IPS-18c (cell line): ENCODE data around the gene HNRNPA2B1.
"Not testable (repeated sequence)": the region's sequence is repeated elsewhere in the genome, so short reads cannot be mapped to it uniquely, and the experiment has no call there.

Experiments used
- H3K4me3 ChIP-seq: 2 replicates; pipeline ENCODE4 v1.7.0; 2013; ENCODE audit warnings: low read depth, mild to moderate bottlenecking, low read length, moderate library complexity; ENCODE audit not compliant: insufficient read depth
- H3K9me3 ChIP-seq: one replicate; pipeline ENCODE4 v1.6.1; 2013; ENCODE audit warnings: mild to moderate bottlenecking, low read length, moderate library complexity; ENCODE audit not compliant: control insufficient read depth, insufficient read depth

HNRNPA2B1 gene

GRCh38 chr7:26155531-26156375 lies 44.8 kb downstream of the HNRNPA2B1 start:
- no peaks in the 10 kb centered on the region for H3K9me3 ChIP-seq
- H3K4me3 ChIP-seq: no peak overlapping the region

- Histone ChIP-seq H3K9me3 (no peaks in the 10 kb centered on the region), H3K4me3 (peak overlapping the region; percentile 69; the same call in 1 of the 2 replicates)
Observed at GRCh38 chr7:26153823-26154783, 46.4 kb downstream of the HNRNPA2B1 start.

- H3K9me3 ChIP-seq: no peaks in the 10 kb centered on the region
- H3K4me3 ChIP-seq: peak overlapping the region; percentile 69
Observed at GRCh38 chr7:26153241-26153822, 47.2 kb downstream of the HNRNPA2B1 start.

GRCh38 chr7:26152782-26153240 lies 47.7 kb downstream of the HNRNPA2B1 start:
- peak overlapping the region; percentile 69 for H3K4me3 ChIP-seq
- not testable (repeated sequence) for H3K9me3 ChIP-seq

GRCh38 chr7:26151953-26152781 lies 48.4 kb downstream of the HNRNPA2B1 start, which contains the start of gene NFE2L3:
NFE2L3 (plus strand) TSS chr7:26152198; CDS start chr7:26152499, 301 bp downstream.
- H3K4me3 ChIP-seq: peak within 1 kb of the TSS; percentile 69
- peaks cover 3% of the 10 kb centered on the region for H3K9me3 ChIP-seq

- peak overlapping the region; percentile 6; the same call in 1 of the 2 replicates for H3K4me3 ChIP-seq
- peaks cover 4% of the 10 kb centered on the region for H3K9me3 ChIP-seq
Observed at GRCh38 chr7:26151650-26151952, 48.9 kb downstream of the HNRNPA2B1 start.

GRCh38 chr7:26151096-26151495 lies 49.5 kb downstream of the HNRNPA2B1 start:
- Histone ChIP-seq H3K4me3 (no peak overlapping the region), H3K9me3 (peaks cover 4% of the 10 kb centered on the region)

GRCh38 chr7:26149391-26149977 lies 51.1 kb downstream of the HNRNPA2B1 start:
- peaks cover 4% of the 10 kb centered on the region for H3K9me3 ChIP-seq
- H3K4me3 ChIP-seq: no peak overlapping the region

GRCh38 chr7:26148307-26148700 lies 52.2 kb downstream of the HNRNPA2B1 start:
- not testable (repeated sequence) for H3K4me3 ChIP-seq, H3K9me3 ChIP-seq

GRCh38 chr7:26147646-26148306 lies 52.8 kb downstream of the HNRNPA2B1 start:
- not testable (repeated sequence) for H3K9me3 ChIP-seq, H3K4me3 ChIP-seq

GRCh38 chr7:26147030-26147429 lies 53.5 kb downstream of the HNRNPA2B1 start:
- H3K4me3 ChIP-seq: no peak overlapping the region
- peaks cover 4% of the 10 kb centered on the region for H3K9me3 ChIP-seq

GRCh38 chr7:26145238-26145637 lies 55.3 kb downstream of the HNRNPA2B1 start:
- Histone ChIP-seq H3K9me3 (peaks cover 4% of the 10 kb centered on the region), H3K4me3 (no peak overlapping the region)

GRCh38 chr7:26144184-26145080 lies 56.1 kb downstream of the HNRNPA2B1 start:
- H3K9me3 ChIP-seq: peaks cover 4% of the 10 kb centered on the region
- no peak overlapping the region for H3K4me3 ChIP-seq

- H3K4me3 ChIP-seq: no peak overlapping the region
- peaks cover 4% of the 10 kb centered on the region for H3K9me3 ChIP-seq
Observed at GRCh38 chr7:26143298-26144048, 57.1 kb downstream of the HNRNPA2B1 start.
